ENCODE results near the gene PRKN.

GRCh38 chr6:162082520-162082919 lies 645.0 kb downstream of the PRKN start:
- TF ChIP-seq CTCF (IDR thresholded peaks at IDR 0.05) (no peak), POLR2A (IDR thresholded peaks at IDR 0.05) (no peak), POLR2AphosphoS5 (IDR thresholded peaks at IDR 0.05) (no peak)
